GM12878 (cell line): Measurements from ENCODE around the gene ITPR2.

Experiments
- BCLAF1 ChIP-seq: fragments of 450-650 bp; IDR thresholded peaks from 2 replicates; pipeline ENCODE4 v1.6.1; 2017; ENCODE audit warnings: antibody characterized with exemption, mild to moderate bottlenecking, moderate library complexity
- BRCA1 ChIP-seq: IDR thresholded peaks from 2 replicates; pipeline ENCODE4 v1.6.1; 2011; ENCODE audit warnings: low read depth, low read length, improper control_type of control experiment
- CTCF ChIP-seq, 3 experiments: IDR thresholded peaks in 2 of 3; conservative IDR thresholded peaks in 1 of 3; 2 replicates each; pipeline ENCODE4 v1.5.1; 2011; ENCODE audit warnings: low read depth in 3 of 3, low read length in 3 of 3, mild to moderate bottlenecking in 3 of 3, control low read depth in 2 of 3, moderate library complexity in 2 of 3, inconsistent platforms in 1 of 3, mixed read lengths in 1 of 3; ENCODE audit not compliant: control insufficient read depth in 2 of 3, insufficient read depth in 1 of 3; ENCODE audit errors: extremely low read depth in 1 of 3
- ELK1 ChIP-seq: IDR thresholded peaks from 2 replicates; pipeline ENCODE4 v1.6.1; 2012; ENCODE audit warnings: low read depth, low read length, improper control_type of control experiment
- EZH2 ChIP-seq: IDR thresholded peaks from 2 replicates; pipeline ENCODE4 v1.6.1; 2012; ENCODE audit warnings: low read depth, mild to moderate bottlenecking, control low read depth, inconsistent platforms, low read length, borderline replicate concordance; ENCODE audit not compliant: control insufficient read depth
- IRF4 ChIP-seq: IDR thresholded peaks from 2 replicates; pipeline ENCODE4 v1.6.1; 2011; ENCODE audit warnings: low read depth, low read length
- POLR2A ChIP-seq: IDR thresholded peaks from 2 replicates; pipeline ENCODE4 v1.6.1; 2011; ENCODE audit warnings: low read depth, mild to moderate bottlenecking, low read length
- USF1 ChIP-seq: IDR thresholded peaks from 2 replicates; pipeline ENCODE4 v1.6.1; 2011; ENCODE audit warnings: borderline replicate concordance, low read depth, mild to moderate bottlenecking, moderate library complexity, mixed read lengths, low read length; ENCODE audit not compliant: insufficient read depth; ENCODE audit errors: extremely low read length
- ZZZ3 ChIP-seq: IDR thresholded peaks from 2 replicates; pipeline ENCODE4 v1.6.1; 2011; ENCODE audit warnings: low read depth; ENCODE audit not compliant: control insufficient read depth, insufficient read length

GRCh38 chr12:26295001-26295400 lies 538.0 kb downstream of the ITPR2 start:
- TF ChIP-seq USF1 (no peak), CTCF (IDR thresholded peaks at IDR 0.05 in 2 of 3, conservative IDR thresholded peaks at IDR 0.05 in 1 of 3; ENCODE audit: control insufficient read depth in 2 of 3, extremely low read depth in 1 of 3, insufficient read depth in 1 of 3, low read depth in 3 of 3, low read length in 3 of 3) (no peak), IRF4 (no peak), EZH2 (no peak), ELK1 (no peak), ZZZ3 (no peak), BRCA1 (no peak), BCLAF1 (no peak), POLR2A (no peak)
